ENCODE results near the gene RDH13.
"Not testable (repeated sequence)": the region's sequence is repeated elsewhere in the genome, so short reads cannot be mapped to it uniquely, and the experiment has no call there.

The RDH13 gene, protein sequence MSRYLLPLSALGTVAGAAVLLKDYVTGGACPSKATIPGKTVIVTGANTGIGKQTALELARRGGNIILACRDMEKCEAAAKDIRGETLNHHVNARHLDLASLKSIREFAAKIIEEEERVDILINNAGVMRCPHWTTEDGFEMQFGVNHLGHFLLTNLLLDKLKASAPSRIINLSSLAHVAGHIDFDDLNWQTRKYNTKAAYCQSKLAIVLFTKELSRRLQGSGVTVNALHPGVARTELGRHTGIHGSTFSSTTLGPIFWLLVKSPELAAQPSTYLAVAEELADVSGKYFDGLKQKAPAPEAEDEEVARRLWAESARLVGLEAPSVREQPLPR

GRCh38 chr19:55062735-55063491, at the start of gene RDH13:
Gene RDH13, minus strand, starts transcription at chr19:55063148. Its CDS starts 116 bp downstream, at chr19:55063032.
- peaks cover 0 to 9% (median 6%) of the 10 kb centered on the region in 4 donors for H3K4me1 ChIP-seq
- H3K27me3 ChIP-seq: no peaks in the 10 kb centered on the region
- no peaks in the 10 kb centered on the region for H3K9me3 ChIP-seq
- intact Hi-C loops (cut with DNase I; ENCODE audit: low total_unique reads): no loop called here
- DNase-seq: peak; percentile 96 to 97
- H3K27ac ChIP-seq: peak within 1 kb of the TSS; percentile 72 to 85
- H3K4me3 ChIP-seq: peak within 1 kb of the TSS; percentile 83 to 85
- TF ChIP-seq CTCF (IDR thresholded peaks at IDR 0.05): no peak
- H3K36me3 ChIP-seq: peaks cover 0 to 14% (median 13%) of the 10 kb centered on the region in 3 donors

DNA sequence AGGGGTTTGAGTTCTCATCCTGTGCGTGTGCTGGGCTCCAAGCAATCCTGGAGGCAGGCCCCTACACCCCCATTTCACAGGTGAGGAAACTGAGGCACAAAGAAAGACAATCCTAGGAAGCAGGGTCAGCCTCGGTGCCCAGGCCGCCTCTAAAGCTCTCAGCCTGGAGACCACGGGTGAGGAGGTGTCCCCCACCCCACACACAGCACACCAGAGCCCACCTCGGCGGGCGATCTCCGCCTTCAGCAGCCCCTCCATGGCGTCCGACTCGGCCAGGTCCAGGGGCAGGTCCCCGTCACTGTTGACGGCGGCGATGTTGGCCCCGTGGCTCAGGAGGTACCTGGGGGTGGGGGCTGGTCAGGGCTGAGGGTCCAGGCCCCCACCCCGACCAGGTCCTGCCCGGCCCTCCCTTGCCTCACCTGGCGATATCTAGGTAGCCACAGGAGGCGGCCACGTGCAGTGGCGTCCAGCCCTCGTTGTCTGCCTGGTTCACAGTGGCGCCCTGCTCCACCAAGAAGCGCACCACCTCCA, 49.4 kb upstream of the RDH13 start:
- H3K27ac ChIP-seq: peak overlapping the region; percentile 88 to 92
- intact Hi-C loops (cut with DNase I; ENCODE audit: low total_unique reads): no loop called here
- DNase-seq: no peak
- no peak for TF ChIP-seq CTCF (IDR thresholded peaks at IDR 0.05)
- no peaks in the 10 kb centered on the region for H3K9me3 ChIP-seq
- H3K36me3 ChIP-seq: peaks cover 5 to 40% (median 13%) of the 10 kb centered on the region in 3 donors
- H3K4me3 ChIP-seq: no peak overlapping the region
- H3K4me1 ChIP-seq: peaks cover 0 to 57% (median 49%) of the 10 kb centered on the region in 4 donors
- no peaks in the 10 kb centered on the region for H3K27me3 ChIP-seq

- intact Hi-C loops (cut with DNase I; ENCODE audit: low total_unique reads): no loop called here
Measured at GRCh38 chr19:55111238-55111831, 48.4 kb upstream of the RDH13 start.

DNA sequence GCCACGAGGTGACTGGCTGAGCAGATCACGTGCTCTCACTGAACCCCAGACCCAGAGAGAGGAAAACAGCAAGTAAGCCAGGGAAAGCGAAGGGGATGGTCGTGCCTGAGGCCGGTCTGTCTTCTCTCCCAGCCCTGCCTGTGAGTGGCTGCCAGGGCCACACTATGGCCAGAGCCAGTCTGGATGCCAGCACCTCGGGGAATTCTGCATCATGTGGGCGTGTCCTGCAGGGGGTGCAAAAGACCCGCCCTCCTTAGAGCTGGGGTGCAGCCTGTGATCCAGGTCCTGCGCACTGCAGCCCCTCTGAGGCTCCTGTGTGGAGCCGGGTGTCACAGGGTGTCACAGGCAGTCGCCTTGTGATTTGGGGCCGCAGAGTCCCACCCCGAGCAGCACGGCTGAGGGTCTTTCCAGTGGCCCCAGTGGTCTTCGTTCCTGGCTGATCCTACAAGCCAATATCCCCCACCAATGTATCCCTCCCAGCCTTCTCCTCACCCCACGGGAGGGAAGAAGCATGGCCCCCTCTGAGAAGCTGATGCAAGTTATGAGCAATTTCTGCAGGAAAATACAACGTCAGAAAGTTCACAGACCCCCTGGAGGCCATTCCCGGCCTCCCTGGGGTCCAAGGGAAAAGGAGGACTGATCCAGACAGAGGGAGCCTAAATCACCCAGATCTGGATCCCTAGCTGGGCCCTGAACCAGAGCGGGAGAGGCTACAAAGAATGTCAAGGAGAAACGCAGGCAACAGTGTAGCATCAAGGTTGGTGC, 46.8 kb upstream of the RDH13 start:
- no peak for DNase-seq
- H3K4me1 ChIP-seq: peaks cover 0 to 42% (median 31%) of the 10 kb centered on the region in 4 donors
- no peak for TF ChIP-seq CTCF (IDR thresholded peaks at IDR 0.05)
- H3K9me3 ChIP-seq: no peaks in the 10 kb centered on the region
- peaks cover 5 to 61% (median 28%) of the 10 kb centered on the region in 3 donors for H3K36me3 ChIP-seq
- intact Hi-C loops (cut with DNase I; ENCODE audit: low total_unique reads): no loop called here
- no peaks in the 10 kb centered on the region for H3K27me3 ChIP-seq
- H3K27ac ChIP-seq: no peak overlapping the region
- H3K4me3 ChIP-seq: no peak overlapping the region

More at GRCh38 chr19:55111238-55111831, 48.4 kb upstream of the RDH13 start:
- Histone ChIP-seq H3K9me3 (no peaks in the 10 kb centered on the region), H3K4me3 (no peak overlapping the region), H3K4me1 (peaks cover 0 to 57% (median 46%) of the 10 kb centered on the region in 4 donors), H3K36me3 (peaks cover 5 to 45% (median 13%) of the 10 kb centered on the region in 3 donors), H3K27ac (peak overlapping the region; percentile 88 to 92), H3K27me3 (no peaks in the 10 kb centered on the region)
- DNase-seq: no peak
- TF ChIP-seq CTCF (IDR thresholded peaks at IDR 0.05): no peak

DNA sequence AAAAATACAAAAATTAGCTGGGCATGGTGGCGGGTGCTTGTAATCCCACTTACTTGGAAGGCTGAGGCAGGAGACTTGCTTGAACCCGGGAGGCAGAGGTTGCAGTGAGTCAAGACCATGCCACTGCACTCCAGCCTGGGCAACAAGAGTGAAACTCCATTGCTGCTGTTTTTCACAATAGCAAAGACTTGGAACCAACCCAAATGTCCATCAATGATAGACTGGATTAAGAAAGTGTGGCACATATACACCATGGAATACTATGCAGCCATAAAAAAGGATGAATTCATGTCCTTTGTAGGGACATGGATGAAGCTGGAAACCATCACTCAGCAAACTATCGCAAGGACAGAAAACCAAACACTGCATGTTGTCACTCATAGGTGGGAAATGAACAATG, 44.3 kb upstream of the RDH13 start:
- peaks cover 19 to 69% (median 42%) of the 10 kb centered on the region in 3 donors for H3K36me3 ChIP-seq
- intact Hi-C loops (cut with DNase I; ENCODE audit: low total_unique reads): not testable (repeated sequence)

More for the DNA sequence above, 44.3 kb upstream of the RDH13 start:
- peaks cover 0 to 17% (median 10%) of the 10 kb centered on the region in 4 donors for H3K4me1 ChIP-seq
- not testable (repeated sequence) for DNase-seq, H3K27ac ChIP-seq, H3K9me3 ChIP-seq, H3K4me3 ChIP-seq, H3K27me3 ChIP-seq

Measured in tibial artery (tissue), 4 donors.